LNCAP (cell line): ENCODE results near the gene FSTL3.

Experiments
- TF ChIP-seq, protein P1 (sequence below): fragments of 450-650 bp; IDR thresholded peaks from 2 replicates; pipeline ENCODE4 v1.5.1; 2017; ENCODE audit warnings: mild to moderate bottlenecking

FSTL3 gene

DNA sequence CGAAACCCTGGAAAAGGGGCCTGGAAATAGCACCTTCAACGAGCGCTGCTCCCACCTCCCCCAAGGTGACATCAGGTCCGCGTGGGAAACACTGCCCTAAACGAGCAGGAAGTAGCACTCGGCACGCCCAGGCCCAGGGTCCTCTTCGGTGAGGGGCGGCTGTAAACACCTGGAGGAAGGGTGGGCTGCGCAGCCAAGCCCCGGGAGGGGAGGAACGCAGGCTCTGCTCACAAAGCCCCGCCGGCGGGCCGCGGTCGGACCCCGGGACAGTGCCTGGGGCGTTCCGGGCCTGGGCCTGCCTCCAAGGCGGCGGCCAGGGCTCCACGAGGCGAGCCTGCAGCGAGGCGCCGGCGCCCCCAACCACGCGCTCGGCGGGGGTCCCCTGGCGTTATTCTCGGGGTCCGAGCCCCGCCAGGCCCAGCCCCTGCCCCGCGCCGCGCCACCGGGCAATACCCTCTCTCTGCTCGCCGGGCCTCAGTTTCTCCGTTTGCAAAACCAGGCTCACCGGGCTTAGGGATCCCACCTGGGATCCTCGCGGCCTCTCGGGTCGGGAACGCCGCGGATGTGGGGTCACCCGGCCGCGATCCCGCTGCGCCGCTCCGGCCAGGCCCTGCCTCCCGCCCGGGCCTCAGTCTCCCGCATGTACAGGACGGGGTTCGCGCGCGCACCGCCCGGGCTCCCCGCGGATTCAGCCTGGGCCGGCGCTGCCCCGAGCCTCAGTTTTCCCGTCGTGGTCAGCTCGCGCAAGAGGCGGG lies 13.8 kb upstream of the FSTL3 start:
- TF ChIP-seq, protein P1, sequence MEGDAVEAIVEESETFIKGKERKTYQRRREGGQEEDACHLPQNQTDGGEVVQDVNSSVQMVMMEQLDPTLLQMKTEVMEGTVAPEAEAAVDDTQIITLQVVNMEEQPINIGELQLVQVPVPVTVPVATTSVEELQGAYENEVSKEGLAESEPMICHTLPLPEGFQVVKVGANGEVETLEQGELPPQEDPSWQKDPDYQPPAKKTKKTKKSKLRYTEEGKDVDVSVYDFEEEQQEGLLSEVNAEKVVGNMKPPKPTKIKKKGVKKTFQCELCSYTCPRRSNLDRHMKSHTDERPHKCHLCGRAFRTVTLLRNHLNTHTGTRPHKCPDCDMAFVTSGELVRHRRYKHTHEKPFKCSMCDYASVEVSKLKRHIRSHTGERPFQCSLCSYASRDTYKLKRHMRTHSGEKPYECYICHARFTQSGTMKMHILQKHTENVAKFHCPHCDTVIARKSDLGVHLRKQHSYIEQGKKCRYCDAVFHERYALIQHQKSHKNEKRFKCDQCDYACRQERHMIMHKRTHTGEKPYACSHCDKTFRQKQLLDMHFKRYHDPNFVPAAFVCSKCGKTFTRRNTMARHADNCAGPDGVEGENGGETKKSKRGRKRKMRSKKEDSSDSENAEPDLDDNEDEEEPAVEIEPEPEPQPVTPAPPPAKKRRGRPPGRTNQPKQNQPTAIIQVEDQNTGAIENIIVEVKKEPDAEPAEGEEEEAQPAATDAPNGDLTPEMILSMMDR, result no peak

DNA sequence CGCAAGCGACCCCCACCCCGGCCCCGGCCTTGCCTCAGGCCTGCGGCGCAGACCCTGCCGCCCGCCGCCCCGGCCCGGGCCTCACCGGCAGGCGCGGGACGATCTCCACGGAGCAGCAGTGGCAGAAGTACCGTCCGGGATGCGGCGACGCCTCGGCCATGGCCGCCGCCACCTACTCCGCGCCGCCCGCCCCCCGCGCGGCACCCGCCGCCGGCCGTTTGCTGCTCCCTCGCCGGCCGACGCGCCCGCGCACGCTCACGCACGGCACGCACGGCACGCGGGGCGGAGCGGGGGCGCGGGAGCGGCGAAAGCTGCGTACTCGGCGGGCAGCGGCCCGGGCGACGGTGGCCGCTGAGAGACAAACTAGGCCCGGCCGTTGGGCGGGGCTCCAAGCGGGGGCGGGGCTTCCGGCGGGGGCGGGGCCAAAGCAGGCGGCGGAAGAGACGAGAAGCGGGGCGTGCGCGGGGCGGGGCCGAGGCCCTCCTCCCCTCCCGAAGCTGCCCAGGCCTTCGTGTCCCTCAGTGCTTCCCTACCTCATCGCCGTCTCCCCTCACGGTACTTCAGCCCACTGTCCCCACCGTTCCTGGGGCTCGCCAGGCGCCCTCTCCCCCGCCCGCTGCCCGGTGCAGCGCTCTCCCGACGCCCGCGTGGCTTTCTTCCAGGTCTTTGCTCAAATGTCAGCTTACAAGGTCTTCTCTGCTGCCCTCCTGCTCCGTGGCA lies 13.1 kb upstream of the FSTL3 start, which contains the start of gene RNF126:
Gene RNF126, minus strand, starts transcription at position 253 of the 720 bp plus-strand sequence. Its CDS starts 93 bp downstream, at position 160.
- TF ChIP-seq, protein P1, result no peak

DNA sequence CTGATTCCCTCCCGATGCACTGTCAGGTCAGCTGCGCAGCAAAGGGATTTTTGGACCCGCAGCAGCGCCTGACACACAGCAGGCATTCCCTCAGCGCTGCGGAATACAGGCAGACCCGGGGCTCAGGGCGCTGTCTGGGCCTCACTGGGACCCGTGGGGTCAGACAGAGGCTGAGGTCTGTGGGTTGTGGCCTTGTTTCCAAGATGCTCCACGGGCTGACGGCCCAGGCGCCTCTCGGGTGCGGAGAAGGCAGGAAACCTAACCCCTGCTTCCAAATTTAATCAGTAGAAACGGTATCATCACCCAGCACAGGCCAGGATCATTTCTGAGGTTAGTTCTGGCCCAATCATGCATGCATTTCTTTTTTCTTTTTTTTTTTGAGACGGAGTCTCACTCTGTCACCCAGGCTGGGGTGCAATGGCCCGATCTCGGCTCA lies 12.5 kb upstream of the FSTL3 start:
- TF ChIP-seq, protein P1, result no peak

DNA sequence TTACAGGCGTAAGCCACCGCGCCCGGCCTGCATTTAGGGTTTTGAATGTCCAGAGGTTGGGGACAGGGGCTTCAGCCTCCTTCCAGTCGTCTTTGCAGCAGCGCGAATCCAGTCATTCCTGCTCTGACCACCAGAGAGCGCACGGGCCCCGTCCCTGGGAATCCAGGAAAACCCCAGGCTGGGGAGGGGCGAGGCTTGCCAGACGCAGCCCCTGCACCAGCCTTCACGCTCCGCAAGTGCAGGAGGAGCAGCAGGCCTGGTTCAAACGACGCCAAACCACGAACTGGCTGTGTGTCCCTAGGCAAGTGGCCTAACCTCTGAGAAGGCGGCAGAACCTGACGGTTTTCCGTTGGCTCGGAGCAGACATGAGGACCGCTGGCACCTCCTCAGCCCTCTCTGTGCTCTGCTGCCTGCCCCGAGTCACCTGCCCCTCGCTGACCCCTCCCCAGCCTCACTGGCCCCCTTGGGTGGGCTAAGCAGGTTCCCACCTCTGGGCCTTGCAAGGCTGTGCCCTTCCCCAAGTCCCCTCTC lies 11.2 kb upstream of the FSTL3 start:
- TF ChIP-seq, protein P1, result peak; percentile 93

DNA sequence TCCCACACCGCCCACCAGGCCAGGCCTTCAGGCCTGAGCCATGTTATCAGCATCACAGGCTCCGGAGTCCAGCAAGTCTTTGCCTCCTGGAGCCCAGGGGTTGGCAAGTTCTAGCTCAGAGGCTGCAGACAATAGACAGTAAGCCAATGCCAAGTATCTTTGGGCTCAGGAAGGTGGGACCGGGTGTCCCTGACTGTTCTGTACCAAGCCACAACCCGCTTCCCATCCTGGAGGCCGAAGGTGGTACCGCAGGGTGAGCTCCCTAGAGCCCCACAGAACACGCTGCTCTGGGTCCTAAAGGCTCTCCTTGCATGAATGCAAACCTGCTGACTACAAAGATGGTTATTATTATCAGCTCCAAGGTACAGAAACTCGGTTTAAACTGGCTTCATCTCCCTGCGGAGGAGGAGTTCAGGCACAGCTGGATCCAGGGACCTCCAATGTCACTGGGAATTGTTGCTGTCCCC lies 5.5 kb upstream of the FSTL3 start:
- TF ChIP-seq, protein P1, result no peak

DNA sequence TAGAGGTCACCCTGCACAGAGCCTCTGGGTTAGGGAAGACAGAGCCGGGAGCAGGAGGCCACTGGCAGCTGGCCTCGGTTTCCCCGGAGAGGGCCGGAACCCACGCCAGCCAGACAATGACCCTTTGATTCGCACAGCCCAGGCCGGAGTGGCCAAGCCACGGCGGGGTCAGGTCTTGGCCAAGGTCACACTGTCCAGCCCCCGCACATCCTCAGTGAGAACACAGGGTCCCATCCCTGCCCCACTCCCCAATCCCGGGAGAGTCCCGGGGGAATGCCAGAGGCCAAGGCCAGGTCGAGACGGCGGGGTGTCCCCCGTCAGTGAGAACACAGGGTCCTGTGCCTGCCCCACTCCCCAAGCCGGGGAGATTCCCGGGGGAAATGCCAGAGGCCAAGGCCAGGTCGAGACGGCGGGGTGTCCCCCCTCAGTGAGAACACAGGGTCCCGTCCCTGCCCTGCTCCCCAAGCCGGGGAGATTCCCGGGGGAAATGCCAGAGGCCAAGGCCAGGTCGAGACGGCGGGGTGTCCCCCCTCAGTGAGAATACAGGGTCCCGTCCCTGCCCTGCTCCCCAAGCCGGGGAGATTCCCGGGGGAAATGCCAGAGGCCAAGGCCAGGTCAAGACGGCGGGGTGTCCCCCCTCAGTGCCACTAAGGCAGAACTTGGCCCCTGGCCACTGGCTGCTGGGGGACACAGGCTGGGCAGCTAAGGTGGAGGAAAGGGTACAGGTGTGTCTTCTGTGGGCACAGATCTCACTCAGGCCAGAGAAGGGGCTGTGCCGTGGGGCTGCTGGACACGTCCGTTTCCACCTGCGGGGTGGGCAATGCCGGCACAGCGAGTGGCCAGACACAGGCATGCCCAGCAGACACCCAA lies 1.7 kb upstream of the FSTL3 start:
- TF ChIP-seq, protein P1, result no peak

DNA sequence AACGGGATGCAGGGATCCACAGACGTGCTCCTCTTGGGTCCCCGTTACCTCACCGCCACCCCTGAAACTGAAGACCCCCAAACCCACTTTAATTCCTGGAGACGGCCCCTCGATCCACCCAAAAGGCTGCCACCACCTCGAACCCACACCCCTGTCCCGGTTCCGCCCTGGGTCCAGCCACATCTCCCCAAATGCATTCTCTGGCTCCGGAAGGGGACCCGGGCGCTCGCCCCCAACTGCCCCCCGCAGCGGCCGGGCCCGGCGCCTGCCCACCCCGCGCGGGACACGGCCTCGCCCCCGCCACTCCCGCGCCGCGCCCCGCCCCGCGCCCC lies 219 bp upstream of the FSTL3 start:
- TF ChIP-seq, protein P1, result no peak
